GM19025 (cell line): ENCODE results near the gene UBAP2L.
"Not testable (repeated sequence)": the region's sequence is repeated elsewhere in the genome, so short reads cannot be mapped to it uniquely, and the experiment has no call there.

Source experiments
- ATAC-seq: cut with Tn5 transposase; IDR thresholded peaks from one replicate; pipeline ENCODE4 v1.9.1; 2021; ENCODE audit warnings: mild to moderate bottlenecking, low read depth, moderate library complexity; ENCODE audit not compliant: unreplicated experiment

The UBAP2L gene

DNA sequence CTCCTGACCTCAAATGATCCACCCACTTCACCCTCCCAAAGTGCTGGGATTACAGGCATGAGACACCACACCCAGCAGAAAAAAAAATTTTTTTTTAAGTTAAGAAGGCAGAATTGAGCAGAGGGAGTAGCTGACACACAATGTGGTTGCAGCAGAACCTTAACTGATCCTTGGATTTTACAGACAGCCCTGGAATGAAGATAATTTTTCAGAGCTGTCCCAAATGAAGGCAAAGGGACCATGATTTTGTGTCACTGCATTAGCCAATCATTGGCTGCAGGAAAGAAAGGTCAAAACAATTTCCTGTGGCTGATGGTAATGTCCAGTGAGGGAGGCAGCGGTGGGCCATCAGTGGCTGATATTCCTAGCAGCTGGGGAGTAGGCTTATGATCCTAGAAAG, 80.8 kb downstream of the UBAP2L start:
- ATAC-seq, result no peak

DNA sequence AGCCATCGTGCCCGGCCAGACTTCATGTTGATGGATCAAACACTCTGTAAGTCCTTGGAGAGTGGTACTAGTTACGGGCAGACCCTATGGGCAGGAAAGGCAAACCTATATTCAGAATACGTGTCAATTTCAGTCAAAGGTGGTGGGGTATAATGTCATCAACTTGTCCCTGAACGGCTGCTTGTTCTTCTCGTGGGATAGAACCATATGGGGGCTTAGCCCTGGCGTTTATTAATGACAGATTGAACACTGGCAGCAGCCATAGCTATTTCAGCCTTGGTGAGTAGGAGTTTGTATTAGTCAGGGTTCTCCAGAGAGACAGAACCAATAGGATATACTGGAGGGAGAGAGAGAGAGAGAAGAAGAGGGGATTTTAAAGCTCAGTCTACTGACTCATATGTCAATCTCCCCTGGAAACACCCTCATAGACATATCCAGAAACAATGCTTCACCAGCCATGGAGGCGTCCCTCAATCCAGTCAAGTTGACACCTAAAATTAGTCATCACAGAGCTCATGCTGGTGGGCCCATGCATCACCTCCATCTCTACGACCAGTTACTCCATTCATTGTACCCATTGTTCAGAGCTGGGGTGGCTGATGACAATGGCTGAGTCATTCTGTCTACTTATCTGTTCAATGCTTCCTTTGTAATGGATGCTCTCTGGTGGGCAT, 84.0 kb downstream of the UBAP2L start:
- ATAC-seq, result no peak

DNA sequence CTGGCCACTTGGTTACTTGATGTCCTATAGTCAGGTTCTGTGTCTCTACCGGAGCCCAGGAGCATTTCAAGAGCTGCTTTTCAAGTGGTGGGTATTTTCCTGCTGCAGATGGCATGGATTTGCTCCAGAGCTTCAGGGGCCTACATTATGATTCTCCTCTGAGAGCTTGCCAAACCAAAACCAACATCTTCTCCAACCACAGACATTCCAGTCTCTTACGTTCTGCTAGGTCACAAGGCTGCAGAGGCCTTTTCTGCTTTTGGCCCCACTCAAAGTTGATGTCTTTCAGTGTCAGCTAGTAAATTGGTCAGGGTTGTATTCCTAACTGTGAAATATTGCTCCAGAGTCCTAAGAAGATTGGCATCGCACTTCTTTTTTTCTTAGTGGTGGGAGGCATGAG, 85.4 kb downstream of the UBAP2L start:
- ATAC-seq, result no peak

DNA sequence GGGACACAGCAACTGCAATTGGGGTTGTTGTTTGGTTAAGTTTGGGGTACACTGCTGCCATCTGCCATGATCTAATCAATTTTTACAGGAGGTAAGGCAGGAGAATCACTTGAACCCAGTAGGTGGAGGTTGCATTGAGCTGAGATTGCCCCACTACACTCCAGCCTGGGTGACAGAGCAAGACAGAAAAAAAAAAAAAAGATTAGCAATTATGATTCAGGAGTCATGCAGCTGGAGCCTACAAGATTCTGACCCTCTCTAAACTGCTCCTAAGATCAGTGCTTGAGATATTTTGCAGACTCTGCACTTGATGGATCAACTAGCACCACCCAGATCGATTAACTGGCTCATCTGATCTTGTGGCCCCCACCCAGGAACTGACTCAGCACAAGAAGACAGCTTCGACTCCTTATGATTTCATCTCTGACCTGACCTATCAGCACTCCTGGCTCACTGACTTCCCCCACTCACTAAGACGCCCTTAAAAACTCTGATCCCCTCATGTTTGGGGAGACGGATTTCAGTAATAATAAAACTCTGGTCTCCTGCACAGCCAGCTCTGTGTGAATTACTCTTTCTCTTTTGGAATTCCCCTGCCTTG, 87.0 kb downstream of the UBAP2L start:
- not testable (repeated sequence) for ATAC-seq

DNA sequence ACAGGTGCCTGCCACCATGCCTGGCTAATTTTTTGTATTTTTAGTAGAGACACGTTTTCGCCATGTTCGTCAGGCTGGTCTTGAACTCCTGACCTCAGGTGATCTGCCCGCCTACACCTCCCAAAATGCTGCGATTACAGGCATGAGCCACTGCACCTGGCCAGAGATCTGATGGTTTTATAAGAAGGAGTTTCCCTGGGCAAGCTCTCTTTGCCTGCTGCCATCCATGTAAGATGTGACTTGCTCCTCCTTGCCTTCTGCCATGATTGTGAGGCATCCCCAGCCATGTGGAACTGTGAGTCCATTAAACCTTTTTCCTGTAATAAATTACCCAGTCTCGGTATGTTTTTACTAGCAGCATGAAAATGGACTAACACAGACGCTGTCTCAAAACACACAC, 88.4 kb downstream of the UBAP2L start:
- ATAC-seq, result not testable (repeated sequence)

DNA sequence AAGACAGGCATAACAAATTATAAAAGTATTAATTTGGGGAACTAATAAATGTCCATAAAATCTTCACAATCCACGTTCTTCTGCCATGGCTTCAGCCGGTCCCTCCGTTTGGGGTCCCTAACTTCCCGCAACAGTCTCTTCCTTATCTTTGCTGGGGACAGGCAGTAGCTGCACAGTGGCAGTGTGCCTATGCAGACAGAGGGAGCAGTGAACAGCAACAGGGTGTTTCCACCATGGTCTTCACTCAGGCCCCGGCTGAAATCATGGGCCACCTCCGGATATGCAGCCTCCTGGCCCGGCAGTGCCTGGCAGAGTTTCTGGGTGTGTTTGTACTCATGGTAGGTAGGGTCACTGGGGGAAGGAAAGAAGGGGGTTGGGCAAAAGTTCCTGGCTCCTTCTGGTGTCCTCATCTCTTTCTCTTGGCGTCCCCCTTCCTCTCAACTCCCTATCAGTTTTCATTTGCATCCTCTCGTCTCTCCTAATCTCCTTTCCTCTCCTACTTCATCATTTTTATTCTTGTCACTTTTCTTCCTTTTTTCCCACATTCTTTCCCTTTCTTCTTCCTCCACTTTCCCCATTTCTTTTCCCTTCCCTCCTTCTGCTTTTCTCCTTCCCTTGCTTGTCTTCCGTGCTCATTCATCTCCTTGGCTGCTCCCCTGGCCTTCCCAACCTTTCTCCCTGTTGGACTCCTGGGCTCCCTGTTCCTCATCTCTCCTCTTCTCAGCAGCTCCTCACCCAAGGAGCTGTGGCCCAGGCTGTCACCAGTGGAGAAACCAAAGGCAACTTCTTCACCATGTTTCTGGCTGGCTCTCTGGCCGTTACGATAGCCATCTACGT, 91.7 kb downstream of the UBAP2L start:
- ATAC-seq, result not testable (repeated sequence)

DNA sequence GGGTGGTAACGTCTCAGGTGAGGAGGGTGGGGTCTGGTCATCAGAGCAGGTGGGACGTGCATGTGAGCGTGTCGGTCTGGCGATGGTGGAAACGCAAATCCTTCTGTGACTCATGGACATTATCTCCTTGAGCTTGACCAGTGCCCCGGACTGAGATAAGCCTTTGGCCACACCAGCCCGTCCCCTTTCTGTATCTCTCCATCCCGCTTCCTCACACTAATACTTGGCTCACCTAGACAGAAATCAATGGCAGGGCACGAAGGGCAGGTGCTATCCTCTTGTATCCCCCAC, 92.3 kb downstream of the UBAP2L start:
- no peak for ATAC-seq

DNA sequence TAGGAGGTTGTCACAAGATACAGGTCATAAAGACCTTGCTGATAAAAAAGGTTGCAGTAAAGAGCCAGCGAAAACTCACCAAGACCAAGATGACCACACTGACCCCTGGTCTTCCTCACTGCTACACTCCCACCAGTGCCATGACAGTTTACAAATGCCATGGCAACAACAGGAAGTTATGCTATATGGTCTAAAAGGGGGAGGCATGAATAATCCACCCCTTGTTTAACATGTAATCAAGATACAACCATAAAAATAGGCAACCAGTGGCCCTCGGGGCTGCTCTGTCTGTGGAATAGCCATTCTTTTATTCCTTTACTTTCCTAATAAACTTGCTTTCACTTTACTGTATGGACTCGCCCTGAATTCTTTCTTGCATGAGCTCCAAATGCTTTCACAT, 93.5 kb downstream of the UBAP2L start:
- not testable (repeated sequence) for ATAC-seq

DNA sequence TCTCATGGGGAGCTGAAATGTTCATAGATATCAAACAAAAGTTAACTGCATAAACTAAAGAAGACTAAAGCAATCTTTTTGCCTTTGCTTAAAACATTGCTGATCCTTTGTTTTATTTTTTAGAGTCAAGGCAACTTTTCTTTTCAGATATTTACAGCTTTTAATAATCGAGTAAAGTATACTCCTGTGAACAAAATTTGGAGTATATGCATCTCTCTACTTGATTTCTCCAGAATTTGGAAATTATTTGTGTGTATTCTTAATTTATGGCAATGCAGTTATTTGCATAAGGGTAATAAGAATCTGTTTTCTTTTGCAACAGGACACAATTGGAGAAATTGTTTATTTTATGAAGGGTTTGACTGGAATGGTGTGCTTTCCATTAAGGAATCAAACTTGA, 95.9 kb downstream of the UBAP2L start:
- no peak for ATAC-seq

DNA sequence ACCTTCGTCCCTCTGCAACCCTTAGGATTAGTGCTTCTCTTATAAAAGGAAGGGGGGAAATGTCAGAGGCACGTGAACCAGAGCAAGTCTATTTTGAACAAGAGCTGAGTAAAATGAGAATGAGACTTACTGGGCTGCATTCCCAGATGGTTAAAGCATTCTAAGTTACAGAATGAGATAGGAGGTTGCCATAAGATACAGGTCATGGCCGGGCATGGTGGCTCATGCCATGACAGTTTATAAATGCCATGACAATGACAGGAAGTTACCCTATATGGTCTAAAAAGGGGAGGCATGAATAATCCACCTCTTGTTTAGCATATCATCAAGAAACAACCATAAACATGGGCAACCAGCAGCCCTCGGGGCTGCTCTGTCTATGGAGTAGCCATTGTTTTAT, 97.6 kb downstream of the UBAP2L start:
- no peak for ATAC-seq
